ENCODE measurements around the gene MBD5. TPM values are rescaled to one million over a fixed set of nuclear protein-coding genes. Genes with fewer than 3 reads are reported as not detected.

The MBD5 gene
- polyA plus RNA-seq, 1 donor (not counting 4 experiments of a cell fraction or from before 2014, with no cell fraction given) = 20.1 TPM

DNA sequence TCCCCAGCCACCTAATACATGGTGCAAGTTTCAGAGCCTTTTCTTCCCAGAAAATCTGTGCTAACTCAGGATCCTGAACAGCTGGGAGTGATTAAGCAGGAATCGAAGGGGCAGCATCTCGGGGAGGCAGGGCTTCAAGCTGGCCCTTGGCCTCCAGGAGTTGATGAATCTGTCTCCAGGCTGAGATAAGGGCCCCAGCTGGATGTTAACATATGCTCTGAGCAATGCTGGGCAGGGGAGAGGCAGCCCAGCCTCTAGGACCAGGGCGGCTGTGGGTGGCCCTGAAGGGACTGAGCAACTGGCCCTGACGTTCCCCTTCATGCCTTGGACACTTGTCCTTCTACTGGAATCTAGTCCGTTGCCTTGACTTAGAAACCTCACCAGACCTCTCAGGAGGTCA is 539.6 kb downstream of the MBD5 start:
- Histone ChIP-seq H4K20me1 (ENCODE audit: control insufficient read depth, extremely low read depth, insufficient read depth, low read length) (no peaks in the 10 kb centered on the region), H3K4me3 (ENCODE audit: control insufficient read depth in 2 of 3, extremely low read depth in 1 of 3, insufficient read depth in 2 of 3, low read depth in 1 of 3, low read length in 3 of 3) (no peak overlapping the region), H3K27me3 (ENCODE audit: control insufficient read depth, extremely low read depth, insufficient read depth, low read length) (peaks cover 7% of the 10 kb centered on the region), H3K9ac (ENCODE audit: control insufficient read depth, extremely low read depth, insufficient read depth, low read length) (no peak overlapping the region), H3K4me1 (ENCODE audit: control insufficient read depth, extremely low read depth, insufficient read depth, low read length) (no peaks in the 10 kb centered on the region), H2AFZ (ENCODE audit: control insufficient read depth, low read length) (no peak overlapping the region), H3K27ac (ENCODE audit: control insufficient read depth, insufficient read depth, low read length) (no peak overlapping the region), H3K9me3 (ENCODE audit: control insufficient read depth, low read depth, low read length) (no peaks in the 10 kb centered on the region), H3K36me3 (ENCODE audit: control insufficient read depth in 2 of 2, extremely low read depth in 1 of 2, insufficient read depth in 2 of 2, low read length in 2 of 2) (no peaks in the 10 kb centered on the region), H3K9me1 (ENCODE audit: control insufficient read depth, extremely low read depth, insufficient read depth, low read length) (no peaks in the 10 kb centered on the region), H3K79me2 (ENCODE audit: control insufficient read depth, insufficient read depth, low read length) (no peaks in the 10 kb centered on the region), H3K4me2 (ENCODE audit: control insufficient read depth, extremely low read depth, insufficient read depth, low read depth, low read length) (no peak overlapping the region)
- dilution Hi-C loops (cut with MboI; ENCODE audit: extremely low pct_ligation_motif_present, low sequenced_read_pairs) = no loop called here
- TF ChIP-seq EZH2 (IDR thresholded peaks at IDR 0.05; ENCODE audit: low read length) = no peak
- TF ChIP-seq, protein P1, sequence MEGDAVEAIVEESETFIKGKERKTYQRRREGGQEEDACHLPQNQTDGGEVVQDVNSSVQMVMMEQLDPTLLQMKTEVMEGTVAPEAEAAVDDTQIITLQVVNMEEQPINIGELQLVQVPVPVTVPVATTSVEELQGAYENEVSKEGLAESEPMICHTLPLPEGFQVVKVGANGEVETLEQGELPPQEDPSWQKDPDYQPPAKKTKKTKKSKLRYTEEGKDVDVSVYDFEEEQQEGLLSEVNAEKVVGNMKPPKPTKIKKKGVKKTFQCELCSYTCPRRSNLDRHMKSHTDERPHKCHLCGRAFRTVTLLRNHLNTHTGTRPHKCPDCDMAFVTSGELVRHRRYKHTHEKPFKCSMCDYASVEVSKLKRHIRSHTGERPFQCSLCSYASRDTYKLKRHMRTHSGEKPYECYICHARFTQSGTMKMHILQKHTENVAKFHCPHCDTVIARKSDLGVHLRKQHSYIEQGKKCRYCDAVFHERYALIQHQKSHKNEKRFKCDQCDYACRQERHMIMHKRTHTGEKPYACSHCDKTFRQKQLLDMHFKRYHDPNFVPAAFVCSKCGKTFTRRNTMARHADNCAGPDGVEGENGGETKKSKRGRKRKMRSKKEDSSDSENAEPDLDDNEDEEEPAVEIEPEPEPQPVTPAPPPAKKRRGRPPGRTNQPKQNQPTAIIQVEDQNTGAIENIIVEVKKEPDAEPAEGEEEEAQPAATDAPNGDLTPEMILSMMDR (optimal IDR thresholded peaks at IDR 0.05 in 1 of 3, IDR thresholded peaks at IDR 0.05 in 1 of 3, conservative IDR thresholded peaks at IDR 0.05 in 1 of 3; ENCODE audit: extremely low read depth in 1 of 3, insufficient read depth in 2 of 3, low read length in 3 of 3) = no peak
- FAIRE-seq (no peak), DNase-seq (ENCODE audit: low read depth, low spot score) (no peak)

DNA sequence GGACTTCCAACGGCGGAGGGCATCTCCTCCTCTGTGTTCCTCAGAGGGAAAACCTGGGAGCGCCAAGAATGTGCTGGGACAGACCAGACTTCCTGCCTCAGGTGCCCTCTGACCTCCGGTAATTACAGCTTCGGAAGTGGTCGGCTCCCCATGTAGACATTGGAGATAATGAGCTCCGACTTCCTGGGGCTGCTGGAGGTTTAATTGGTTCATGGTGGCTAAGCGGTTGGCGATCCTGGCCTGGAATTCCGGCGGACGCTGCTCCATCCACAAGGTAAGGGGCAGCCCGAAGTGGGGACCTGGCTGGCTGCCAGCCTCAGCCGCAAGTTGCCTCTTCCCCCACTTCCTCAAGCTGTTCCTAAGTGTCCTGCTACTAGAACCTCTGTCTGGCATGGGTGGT is 540.5 kb downstream of the MBD5 start:
- DNase-seq (ENCODE audit: low read depth, low spot score) (no peak), FAIRE-seq (no peak)
- H3K9me3 ChIP-seq (ENCODE audit: control insufficient read depth, low read depth, low read length) = no peaks in the 10 kb centered on the region
- H3K4me2 ChIP-seq (ENCODE audit: control insufficient read depth, extremely low read depth, insufficient read depth, low read depth, low read length) = no peak overlapping the region
- H2AFZ ChIP-seq (ENCODE audit: control insufficient read depth, low read length) = no peak overlapping the region
- H3K9me1 ChIP-seq (ENCODE audit: control insufficient read depth, extremely low read depth, insufficient read depth, low read length) = no peaks in the 10 kb centered on the region
- H3K9ac ChIP-seq (ENCODE audit: control insufficient read depth, extremely low read depth, insufficient read depth, low read length) = no peak overlapping the region
- no peak overlapping the region for H3K27ac ChIP-seq (ENCODE audit: control insufficient read depth, insufficient read depth, low read length)
- dilution Hi-C loops (cut with MboI; ENCODE audit: extremely low pct_ligation_motif_present, low sequenced_read_pairs) = no loop called here
- H3K4me1 ChIP-seq (ENCODE audit: control insufficient read depth, extremely low read depth, insufficient read depth, low read length) = no peaks in the 10 kb centered on the region
- H3K36me3 ChIP-seq (ENCODE audit: control insufficient read depth in 2 of 2, extremely low read depth in 1 of 2, insufficient read depth in 2 of 2, low read length in 2 of 2) = no peaks in the 10 kb centered on the region
- peaks cover 7% of the 10 kb centered on the region for H3K27me3 ChIP-seq (ENCODE audit: control insufficient read depth, extremely low read depth, insufficient read depth, low read length)
- no peak overlapping the region for H3K4me3 ChIP-seq (ENCODE audit: control insufficient read depth in 2 of 3, extremely low read depth in 1 of 3, insufficient read depth in 2 of 3, low read depth in 1 of 3, low read length in 3 of 3)
- TF ChIP-seq EZH2 (IDR thresholded peaks at IDR 0.05; ENCODE audit: low read length) = no peak
- TF ChIP-seq, protein P1 (optimal IDR thresholded peaks at IDR 0.05 in 1 of 3, IDR thresholded peaks at IDR 0.05 in 1 of 3, conservative IDR thresholded peaks at IDR 0.05 in 1 of 3; ENCODE audit: extremely low read depth in 1 of 3, insufficient read depth in 2 of 3, low read length in 3 of 3) = no peak
- no peaks in the 10 kb centered on the region for H4K20me1 ChIP-seq (ENCODE audit: control insufficient read depth, extremely low read depth, insufficient read depth, low read length)
- H3K79me2 ChIP-seq (ENCODE audit: control insufficient read depth, insufficient read depth, low read length) = no peaks in the 10 kb centered on the region
